ENCODE data around the gene FTSJ3. TPM values are rescaled to one million over a fixed set of nuclear protein-coding genes. Genes with fewer than 3 reads are reported as not detected.

The FTSJ3 gene
- total and polyA plus RNA-seq, 2 of the 13 experiments (the other 11 are each of a cell fraction or from before 2014, with no cell fraction given), result 26.0 to 64.2 TPM

DNA sequence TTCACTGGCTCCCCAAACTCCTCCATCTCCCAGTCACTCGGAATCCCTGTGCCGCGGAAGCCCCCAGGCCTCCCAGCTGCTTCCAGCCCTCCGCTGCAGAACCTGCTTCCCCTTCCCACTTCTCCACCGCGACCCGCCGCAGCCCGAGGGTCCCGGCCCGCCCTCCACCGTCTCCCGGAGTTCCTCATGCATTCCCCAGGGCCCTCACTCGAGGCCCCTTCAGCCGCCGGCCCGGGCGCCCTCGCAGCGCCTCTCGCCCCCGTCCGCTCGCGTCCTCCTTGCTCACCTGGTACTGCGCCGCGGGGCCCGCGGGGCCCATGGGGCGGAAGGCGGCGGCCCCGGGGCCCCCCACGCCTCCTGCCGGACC is 14.7 kb upstream of the FTSJ3 start (continued):
- TF ChIP-seq ZNF709 (CRISPR knock-in tag; IDR thresholded peaks at IDR 0.05), result no peak
- no peak for TF ChIP-seq ZBTB21 (CRISPR knock-in tag; IDR thresholded peaks at IDR 0.05)
- no peak for TF ChIP-seq KDM5B (CRISPR knock-in tag; IDR thresholded peaks at IDR 0.05; ENCODE audit: borderline replicate concordance)
- TF ChIP-seq SP4 (CRISPR knock-in tag; IDR thresholded peaks at IDR 0.05), result no peak
- no peak for TF ChIP-seq CAMTA2 (CRISPR knock-in tag; IDR thresholded peaks at IDR 0.05; ENCODE audit: borderline replicate concordance)
- no peak for TF ChIP-seq ZMAT3 (CRISPR knock-in tag; conservative IDR thresholded peaks at IDR 0.05)
- no peak for TF ChIP-seq FOXA1 (IDR thresholded peaks at IDR 0.05)
- no peak for TF ChIP-seq FOXA1 (CRISPR knock-in tag; IDR thresholded peaks at IDR 0.05)
- no peak for TF ChIP-seq IRX3 (CRISPR knock-in tag; IDR thresholded peaks at IDR 0.05; ENCODE audit: borderline replicate concordance, low read depth)
- 0 out of 2 replicates have a peak, but pooled peaks have one; percentile 5 for TF ChIP-seq HHEX (CRISPR knock-in tag; IDR thresholded peaks at IDR 0.05)
- 0 out of 2 replicates have a peak, but pooled peaks have one; percentile 0 for TF ChIP-seq ARNT2 (CRISPR knock-in tag; IDR thresholded peaks at IDR 0.05; ENCODE audit: low read depth)
- TF ChIP-seq ZNF644 (CRISPR knock-in tag; IDR thresholded peaks at IDR 0.05; ENCODE audit: low read depth), result no peak
- TF ChIP-seq MYC (CRISPR knock-in tag; IDR thresholded peaks at IDR 0.05; ENCODE audit: borderline replicate concordance), result no peak; the same call in 1 of the 2 replicates
- TF ChIP-seq, protein P1, sequence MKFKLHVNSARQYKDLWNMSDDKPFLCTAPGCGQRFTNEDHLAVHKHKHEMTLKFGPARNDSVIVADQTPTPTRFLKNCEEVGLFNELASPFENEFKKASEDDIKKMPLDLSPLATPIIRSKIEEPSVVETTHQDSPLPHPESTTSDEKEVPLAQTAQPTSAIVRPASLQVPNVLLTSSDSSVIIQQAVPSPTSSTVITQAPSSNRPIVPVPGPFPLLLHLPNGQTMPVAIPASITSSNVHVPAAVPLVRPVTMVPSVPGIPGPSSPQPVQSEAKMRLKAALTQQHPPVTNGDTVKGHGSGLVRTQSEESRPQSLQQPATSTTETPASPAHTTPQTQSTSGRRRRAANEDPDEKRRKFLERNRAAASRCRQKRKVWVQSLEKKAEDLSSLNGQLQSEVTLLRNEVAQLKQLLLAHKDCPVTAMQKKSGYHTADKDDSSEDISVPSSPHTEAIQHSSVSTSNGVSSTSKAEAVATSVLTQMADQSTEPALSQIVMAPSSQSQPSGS (CRISPR knock-in tag; IDR thresholded peaks at IDR 0.05), result no peak
- TF ChIP-seq NR2C2 (CRISPR knock-in tag; IDR thresholded peaks at IDR 0.05; ENCODE audit: borderline replicate concordance), result no peak
- TF ChIP-seq AGO2 (optimal IDR thresholded peaks at IDR 0.05; ENCODE audit: low read depth, low read length), result peak; percentile 32
- no peak for TF ChIP-seq PRDM15 (CRISPR knock-in tag; IDR thresholded peaks at IDR 0.05)
- no peak for TF ChIP-seq FUBP1 (CRISPR knock-in tag; IDR thresholded peaks at IDR 0.05; ENCODE audit: borderline replicate concordance)
- TF ChIP-seq STAG1 (CRISPR knock-in tag; IDR thresholded peaks at IDR 0.05), result no peak
- peak; percentile 57 for TF ChIP-seq ZFX (CRISPR knock-in tag; IDR thresholded peaks at IDR 0.05; ENCODE audit: low read depth)
- TF ChIP-seq NFIB (CRISPR knock-in tag; IDR thresholded peaks at IDR 0.05; ENCODE audit: borderline replicate concordance), result no peak

All from HepG2 (cell line).